ENCODE data around the gene TK2.

DNA sequence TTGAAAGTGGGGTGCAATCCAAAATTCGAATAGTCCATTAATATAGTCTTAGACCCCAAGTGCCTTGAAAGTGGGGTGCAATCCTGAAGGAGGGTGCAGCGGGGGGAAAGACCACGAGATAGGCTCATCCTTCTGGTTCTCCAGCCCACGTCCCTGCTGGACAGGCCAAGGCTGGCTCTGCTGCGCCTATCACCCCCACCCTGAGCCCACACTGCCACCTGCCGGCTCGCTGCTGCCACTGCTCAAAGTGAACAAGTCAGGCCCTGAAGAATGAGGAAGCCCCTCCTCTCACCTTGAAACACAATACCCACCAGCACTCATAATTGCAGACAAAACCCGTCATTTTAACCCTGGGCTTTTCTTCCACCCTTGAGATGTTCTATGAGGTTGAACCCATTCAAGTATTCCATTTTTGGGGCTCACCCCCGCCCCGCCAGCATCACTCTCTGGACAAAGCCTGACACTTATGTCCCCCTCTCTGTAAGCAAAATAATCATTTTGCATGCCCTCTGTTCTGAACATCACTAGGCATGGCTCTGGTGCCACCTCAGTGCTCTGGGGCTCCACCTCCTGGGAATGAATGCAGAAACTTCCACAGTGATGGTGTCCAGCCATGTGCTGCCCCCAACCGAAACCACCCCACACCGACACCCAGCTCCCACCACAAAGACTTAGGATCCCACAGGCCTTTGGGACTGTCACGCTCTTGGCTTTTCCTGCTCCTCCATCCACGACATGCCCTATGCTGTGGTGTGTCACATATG is 66.1 kb downstream of the TK2 start:
- TF ChIP-seq, protein P1, sequence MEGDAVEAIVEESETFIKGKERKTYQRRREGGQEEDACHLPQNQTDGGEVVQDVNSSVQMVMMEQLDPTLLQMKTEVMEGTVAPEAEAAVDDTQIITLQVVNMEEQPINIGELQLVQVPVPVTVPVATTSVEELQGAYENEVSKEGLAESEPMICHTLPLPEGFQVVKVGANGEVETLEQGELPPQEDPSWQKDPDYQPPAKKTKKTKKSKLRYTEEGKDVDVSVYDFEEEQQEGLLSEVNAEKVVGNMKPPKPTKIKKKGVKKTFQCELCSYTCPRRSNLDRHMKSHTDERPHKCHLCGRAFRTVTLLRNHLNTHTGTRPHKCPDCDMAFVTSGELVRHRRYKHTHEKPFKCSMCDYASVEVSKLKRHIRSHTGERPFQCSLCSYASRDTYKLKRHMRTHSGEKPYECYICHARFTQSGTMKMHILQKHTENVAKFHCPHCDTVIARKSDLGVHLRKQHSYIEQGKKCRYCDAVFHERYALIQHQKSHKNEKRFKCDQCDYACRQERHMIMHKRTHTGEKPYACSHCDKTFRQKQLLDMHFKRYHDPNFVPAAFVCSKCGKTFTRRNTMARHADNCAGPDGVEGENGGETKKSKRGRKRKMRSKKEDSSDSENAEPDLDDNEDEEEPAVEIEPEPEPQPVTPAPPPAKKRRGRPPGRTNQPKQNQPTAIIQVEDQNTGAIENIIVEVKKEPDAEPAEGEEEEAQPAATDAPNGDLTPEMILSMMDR (IDR thresholded peaks at IDR 0.05; ENCODE audit: low read depth, low read length, poor library complexity, severe bottlenecking): peak; percentile 99
- TF ChIP-seq EZH2phosphoT487 (IDR thresholded peaks at IDR 0.05; ENCODE audit: borderline replicate concordance, low read length): no peak

Data from DOHH2 (cell line).